ENCODE results near the gene KMT5C.

DNA sequence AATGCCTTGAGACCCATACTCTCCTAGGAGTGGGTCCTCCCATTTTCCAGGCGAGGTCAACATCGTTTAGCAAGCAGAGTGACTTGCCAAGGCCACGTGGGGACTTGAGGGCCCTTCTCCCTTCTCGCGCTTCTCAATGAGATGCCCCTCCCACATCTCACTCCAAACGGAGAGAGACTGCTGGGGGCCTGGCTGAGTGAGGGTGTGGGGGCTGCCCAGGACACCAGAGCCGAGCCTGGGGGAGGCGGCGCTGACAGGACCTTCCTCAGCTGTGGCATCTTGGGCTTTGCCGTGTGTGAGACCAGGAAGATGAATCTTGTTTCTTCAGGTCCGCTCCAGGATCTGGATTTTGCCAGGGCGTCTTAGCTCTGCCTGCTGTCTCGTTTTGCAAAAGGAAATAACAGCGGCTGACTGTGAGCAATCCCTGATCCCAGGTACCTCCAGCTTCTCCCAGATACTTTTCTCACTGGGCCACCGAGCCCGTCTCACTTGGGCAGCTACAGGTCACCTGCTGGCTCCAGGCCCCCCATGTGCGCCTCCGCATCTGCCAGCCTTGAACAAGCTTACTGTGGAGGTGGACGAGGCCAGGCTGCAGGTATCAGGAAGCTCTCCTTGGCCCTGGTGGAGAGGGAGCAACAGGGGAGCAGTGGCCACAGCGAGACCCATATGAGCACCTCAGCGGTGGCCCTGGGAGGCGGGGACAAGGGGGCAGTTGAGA, 8.8 kb downstream of the KMT5C start:
- TF ChIP-seq GATA2 (IDR thresholded peaks at IDR 0.05; ENCODE audit: low read depth, low read length) (no peak), GATA3 (IDR thresholded peaks at IDR 0.05; ENCODE audit: low read depth, low read length) (no peak)

All from SH-SY5Y (cell line).